GM19099 (cell line): ENCODE results near the gene KLF11.

Source experiments
- POLR2A ChIP-seq: IDR thresholded peaks from 3 replicates; pipeline ENCODE4 v1.6.1; 2011; ENCODE audit warnings: low read depth; ENCODE audit not compliant: insufficient read length; ENCODE audit errors: extremely low read depth

Gene KLF11

GRCh38 chr2:10095175-10095574 is 51.8 kb downstream of the KLF11 start:
- TF ChIP-seq POLR2A = no peak

- no peak for TF ChIP-seq POLR2A
These were observed 53.3 kb downstream of the KLF11 start for GRCh38 chr2:10096641-10097040.

- TF ChIP-seq POLR2A = no peak
These were observed 54.2 kb downstream of the KLF11 start for GRCh38 chr2:10097352-10098148.

GRCh38 chr2:10101491-10101890 is 58.1 kb downstream of the KLF11 start:
- no peak for TF ChIP-seq POLR2A

- no peak for TF ChIP-seq POLR2A
These were observed 59.8 kb downstream of the KLF11 start for GRCh38 chr2:10103179-10103578.
